IPS-20b (cell line): ENCODE results near the gene AKTIP.

ENCODE experiments used
- H3K27ac ChIP-seq: one replicate; pipeline ENCODE4 v1.5.1; 2013; ENCODE audit warnings: low read length
- H3K27me3 ChIP-seq: 2 replicates; pipeline ENCODE4 v1.6.1; 2013; ENCODE audit warnings: mild to moderate bottlenecking, low read length, inconsistent platforms; ENCODE audit not compliant: insufficient read depth
- H3K36me3 ChIP-seq: 2 replicates; pipeline ENCODE4 v1.6.1; 2013; ENCODE audit warnings: low read depth, mild to moderate bottlenecking, inconsistent platforms, low read length, moderate library complexity; ENCODE audit not compliant: insufficient read depth
- H3K4me1 ChIP-seq: 2 replicates; pipeline ENCODE4 v1.6.1; 2013; ENCODE audit warnings: mild to moderate bottlenecking, control low read depth, inconsistent platforms, low read length, moderate library complexity; ENCODE audit not compliant: insufficient read depth
- H3K4me3 ChIP-seq: 2 replicates; pipeline ENCODE4 v1.5.1; 2013; ENCODE audit warnings: mild to moderate bottlenecking, low read length, inconsistent platforms
- H3K9ac ChIP-seq: 2 replicates; pipeline ENCODE4 v1.6.1; 2013; ENCODE audit warnings: low read depth, mild to moderate bottlenecking, inconsistent platforms, low read length, moderate library complexity
- H3K9me3 ChIP-seq: 2 replicates; pipeline ENCODE4 v1.6.1; 2013; ENCODE audit warnings: mild to moderate bottlenecking, low read depth, low read length, inconsistent platforms; ENCODE audit not compliant: insufficient read depth

Gene AKTIP

DNA sequence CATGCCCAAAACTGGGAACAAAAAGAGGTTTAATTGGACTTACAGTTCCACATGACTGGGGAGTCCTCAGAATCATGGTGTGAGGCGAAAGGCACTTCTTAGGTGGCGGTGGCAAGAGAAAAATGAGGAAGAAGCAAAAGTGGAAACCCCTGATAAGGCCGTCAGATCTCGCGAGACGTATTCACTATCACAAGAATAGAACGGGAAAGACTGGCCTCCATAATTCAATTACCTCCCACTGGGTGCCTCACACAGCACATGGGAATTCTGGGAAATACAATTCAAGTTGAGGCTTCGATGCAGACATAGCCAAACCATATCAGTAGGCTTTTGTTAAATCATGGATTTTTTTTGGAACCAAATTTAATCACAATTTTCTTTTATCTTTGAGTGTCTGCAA, 44.4 kb downstream of the AKTIP start:
- no peak overlapping the region for H3K4me3 ChIP-seq
- no peak overlapping the region for H3K9ac ChIP-seq
- no peak overlapping the region for H3K27ac ChIP-seq
- H3K27me3 ChIP-seq: no peaks in the 10 kb centered on the region
- peaks cover 5% of the 10 kb centered on the region; the same call in 1 of the 2 replicates for H3K4me1 ChIP-seq
- H3K9me3 ChIP-seq: no peaks in the 10 kb centered on the region
- H3K36me3 ChIP-seq: peaks cover 88% of the 10 kb centered on the region

DNA sequence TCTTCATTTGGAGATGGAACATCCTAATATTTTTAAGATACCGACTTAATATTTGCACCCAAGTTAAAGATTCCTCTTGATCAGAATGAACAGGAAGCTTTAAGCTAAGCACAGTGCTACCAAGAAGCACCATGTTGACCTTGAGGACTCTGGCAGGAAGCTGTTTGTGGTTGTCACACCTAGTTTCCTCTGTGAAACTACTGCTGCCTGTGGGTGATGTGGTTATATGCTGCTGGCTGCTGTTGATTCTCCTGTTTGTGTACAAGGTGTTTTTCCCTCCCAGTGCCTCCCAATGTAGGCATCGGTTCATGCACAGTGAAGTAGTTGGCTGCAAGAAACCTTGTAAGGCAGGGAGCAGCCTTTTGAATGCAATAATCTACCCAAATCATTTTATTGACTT, 45.3 kb downstream of the AKTIP start:
- Histone ChIP-seq H3K9ac (no peak overlapping the region), H3K9me3 (no peaks in the 10 kb centered on the region), H3K4me3 (no peak overlapping the region), H3K27me3 (no peaks in the 10 kb centered on the region), H3K36me3 (peaks cover 90% of the 10 kb centered on the region), H3K4me1 (peaks cover 5% of the 10 kb centered on the region; the same call in 1 of the 2 replicates), H3K27ac (no peak overlapping the region)

DNA sequence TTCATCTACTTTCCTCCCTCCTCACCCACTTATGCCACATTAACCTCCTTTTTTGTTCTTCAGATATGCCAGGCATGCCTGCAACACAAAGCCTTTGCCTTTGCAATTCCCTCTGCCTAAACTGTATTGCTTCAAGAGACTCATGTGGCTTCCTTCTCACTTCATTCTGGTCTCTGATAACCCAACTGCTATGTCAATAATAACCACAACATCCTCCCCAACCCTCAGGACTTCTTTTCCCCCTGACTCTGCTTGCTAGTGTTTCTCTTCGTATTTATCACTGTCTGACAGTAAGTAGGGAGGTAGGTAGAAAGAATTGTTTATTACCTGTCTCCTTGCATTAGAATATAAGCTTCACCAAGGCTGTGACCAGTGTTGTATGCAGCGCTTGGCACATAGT, 46.4 kb downstream of the AKTIP start:
- peaks cover 5% of the 10 kb centered on the region; the same call in 1 of the 2 replicates for H3K4me1 ChIP-seq
- H3K9ac ChIP-seq: no peak overlapping the region
- H3K4me3 ChIP-seq: no peak overlapping the region
- H3K27ac ChIP-seq: no peak overlapping the region
- H3K36me3 ChIP-seq: peaks cover 88% of the 10 kb centered on the region
- no peaks in the 10 kb centered on the region for H3K9me3 ChIP-seq
- no peaks in the 10 kb centered on the region for H3K27me3 ChIP-seq

DNA sequence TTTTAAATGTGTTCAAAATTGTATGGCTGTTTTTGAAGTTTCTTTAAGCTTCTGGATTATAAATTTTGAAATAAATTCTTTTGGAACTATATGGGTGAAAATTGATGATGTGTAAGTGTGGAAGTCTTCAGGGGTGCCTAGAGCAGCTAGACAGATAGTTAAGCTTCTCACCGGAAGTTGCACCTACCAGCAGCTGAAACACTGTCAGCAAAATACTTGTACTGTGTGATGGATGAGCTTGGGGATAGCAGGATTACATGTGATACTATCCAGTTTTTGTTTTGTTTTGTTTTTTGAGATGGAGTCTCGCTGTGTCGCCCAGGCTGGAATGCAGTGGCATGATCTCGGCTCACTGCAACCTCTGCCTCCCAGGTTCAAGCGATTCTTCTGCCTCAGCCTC, 49.1 kb downstream of the AKTIP start:
- peaks cover 71% of the 10 kb centered on the region for H3K36me3 ChIP-seq
- no peak overlapping the region for H3K27ac ChIP-seq
- H3K4me3 ChIP-seq: no peak overlapping the region
- no peaks in the 10 kb centered on the region for H3K9me3 ChIP-seq
- no peaks in the 10 kb centered on the region for H3K27me3 ChIP-seq
- H3K4me1 ChIP-seq: peaks cover 5% of the 10 kb centered on the region; the same call in 1 of the 2 replicates
- no peak overlapping the region for H3K9ac ChIP-seq

DNA sequence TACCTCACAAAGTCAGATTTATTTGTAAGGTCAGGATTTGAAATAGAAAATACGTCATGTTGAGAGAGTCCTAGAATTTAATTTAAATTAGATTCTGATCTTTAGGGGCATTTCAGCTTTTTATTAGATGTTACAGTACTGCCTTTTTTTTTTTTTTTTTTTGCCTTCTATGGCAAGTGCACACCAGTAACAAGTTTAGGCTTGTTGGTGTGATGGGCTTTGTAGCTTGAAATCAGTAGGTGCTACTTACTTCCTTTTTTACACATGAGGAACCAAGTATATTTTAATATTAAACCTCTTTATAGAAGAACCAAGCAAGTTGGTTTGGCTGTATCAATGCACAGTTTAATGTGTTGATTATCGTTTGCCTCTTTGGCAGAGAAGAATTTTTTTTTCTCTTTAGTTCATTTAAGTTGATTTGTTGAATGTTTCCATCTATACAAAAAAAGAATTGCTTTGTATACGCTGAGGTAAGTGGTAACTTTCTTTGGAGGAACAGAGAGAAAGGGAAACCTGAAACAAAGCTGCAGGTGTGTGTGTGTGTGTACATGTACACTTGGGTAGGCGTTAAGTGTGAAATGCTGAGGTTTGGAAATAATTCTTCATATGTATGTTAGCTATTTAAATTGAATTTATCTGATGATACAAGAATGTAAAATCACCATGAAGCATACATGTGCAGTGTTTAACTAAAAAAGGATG, 53.0 kb downstream of the AKTIP start:
- Histone ChIP-seq H3K36me3 (peaks cover 55% of the 10 kb centered on the region), H3K4me3 (no peak overlapping the region), H3K9me3 (no peaks in the 10 kb centered on the region), H3K27ac (no peak overlapping the region), H3K4me1 (no peaks in the 10 kb centered on the region), H3K9ac (no peak overlapping the region), H3K27me3 (no peaks in the 10 kb centered on the region)

DNA sequence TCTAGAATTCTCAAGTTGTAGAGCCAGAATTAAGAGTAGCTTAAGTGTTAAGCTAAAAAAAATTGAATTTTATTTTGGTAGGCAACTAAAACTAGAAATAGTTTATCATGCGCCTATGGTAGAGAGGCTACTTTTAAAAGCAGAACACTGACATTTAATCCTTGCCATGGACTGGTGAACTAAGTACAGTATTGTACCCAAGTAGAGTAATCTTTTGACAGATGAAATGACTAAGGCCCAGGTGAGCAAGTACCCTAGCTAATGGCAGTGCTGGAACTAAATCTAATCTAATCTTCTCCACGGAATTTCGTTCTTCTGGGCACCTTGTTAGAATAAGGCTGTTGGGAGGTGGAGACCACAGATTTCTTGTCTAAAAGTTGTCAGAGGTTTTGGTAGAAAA, 56.9 kb downstream of the AKTIP start:
- peaks cover 36% of the 10 kb centered on the region for H3K36me3 ChIP-seq
- no peaks in the 10 kb centered on the region for H3K9me3 ChIP-seq
- no peaks in the 10 kb centered on the region for H3K27me3 ChIP-seq
- no peak overlapping the region for H3K4me3 ChIP-seq
- no peak overlapping the region for H3K27ac ChIP-seq
- H3K9ac ChIP-seq: no peak overlapping the region
- no peaks in the 10 kb centered on the region for H3K4me1 ChIP-seq

DNA sequence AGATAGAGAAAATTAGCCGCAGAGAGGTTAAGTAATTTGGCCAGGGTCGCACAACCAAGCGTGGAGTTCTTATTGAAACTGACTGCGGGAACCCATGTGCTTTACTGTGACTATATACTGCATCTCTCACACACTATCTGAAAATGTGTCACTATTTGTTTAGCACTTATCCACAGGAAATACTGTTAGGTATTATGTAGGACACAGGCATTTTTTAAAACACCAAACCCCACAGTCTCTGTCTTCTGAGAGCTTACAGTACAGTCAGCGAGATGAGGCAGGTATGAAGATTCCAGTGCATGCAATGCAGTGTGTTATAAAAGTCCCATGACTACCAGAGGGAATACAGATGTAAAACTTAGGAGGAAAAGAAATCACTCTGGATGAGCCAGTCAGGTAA, 57.5 kb downstream of the AKTIP start:
- Histone ChIP-seq H3K27ac (no peak overlapping the region), H3K27me3 (no peaks in the 10 kb centered on the region), H3K9me3 (no peaks in the 10 kb centered on the region), H3K4me1 (no peaks in the 10 kb centered on the region), H3K9ac (no peak overlapping the region), H3K4me3 (no peak overlapping the region), H3K36me3 (peaks cover 39% of the 10 kb centered on the region)
